ENCODE measurements around the gene ENOX2. TPM values are rescaled to one million over a fixed set of nuclear protein-coding genes. Genes with fewer than 3 reads are reported as not detected.

ENOX2 gene
- total RNA-seq, 1 donor from 2014 or later, result 13.6 TPM

GRCh38 chrX:130654409-130654950 is 248.5 kb downstream of the ENOX2 start:
- peaks cover 10% of the 10 kb centered on the region for H3K9me3 Mint-ChIP-seq (ENCODE audit: unreplicated experiment)
- no peaks in the 10 kb centered on the region for H3K27me3 Mint-ChIP-seq (ENCODE audit: unreplicated experiment)
- H3K36me3 Mint-ChIP-seq (ENCODE audit: unreplicated experiment), result peaks cover 3% of the 10 kb centered on the region
- H3K4me1 Mint-ChIP-seq (ENCODE audit: unreplicated experiment), result no peaks in the 10 kb centered on the region
- no peak overlapping the region for H3K27ac Mint-ChIP-seq (ENCODE audit: unreplicated experiment)
- DNase-seq (ENCODE audit: extremely low spot score, unreplicated experiment), result no peak
- H3K4me3 Mint-ChIP-seq (ENCODE audit: unreplicated experiment), result no peak overlapping the region
- TF ChIP-seq CTCF (IDR thresholded peaks at IDR 0.05), result no peak

- peaks cover 6% of the 10 kb centered on the region for H3K9me3 Mint-ChIP-seq (ENCODE audit: unreplicated experiment)
- DNase-seq (ENCODE audit: extremely low spot score, unreplicated experiment), result no peak
- no peaks in the 10 kb centered on the region for H3K4me1 Mint-ChIP-seq (ENCODE audit: unreplicated experiment)
- no peaks in the 10 kb centered on the region for H3K36me3 Mint-ChIP-seq (ENCODE audit: unreplicated experiment)
- H3K27me3 Mint-ChIP-seq (ENCODE audit: unreplicated experiment), result no peaks in the 10 kb centered on the region
- no peak overlapping the region for H3K27ac Mint-ChIP-seq (ENCODE audit: unreplicated experiment)
- no peak for TF ChIP-seq CTCF (IDR thresholded peaks at IDR 0.05)
- no peak overlapping the region for H3K4me3 Mint-ChIP-seq (ENCODE audit: unreplicated experiment)
Observed at GRCh38 chrX:130652824-130653578, 250.0 kb downstream of the ENOX2 start.

- Mint-ChIP-seq H3K9me3 (ENCODE audit: unreplicated experiment) (no peaks in the 10 kb centered on the region), H3K36me3 (ENCODE audit: unreplicated experiment) (no peaks in the 10 kb centered on the region), H3K27ac (ENCODE audit: unreplicated experiment) (no peak overlapping the region), H3K4me3 (ENCODE audit: unreplicated experiment) (no peak overlapping the region), H3K4me1 (ENCODE audit: unreplicated experiment) (no peaks in the 10 kb centered on the region), H3K27me3 (ENCODE audit: unreplicated experiment) (no peaks in the 10 kb centered on the region)
- no peak for DNase-seq (ENCODE audit: extremely low spot score, unreplicated experiment)
- no peak for TF ChIP-seq CTCF (IDR thresholded peaks at IDR 0.05)
Observed at GRCh38 chrX:130649738-130650137, 253.3 kb downstream of the ENOX2 start.

DNA sequence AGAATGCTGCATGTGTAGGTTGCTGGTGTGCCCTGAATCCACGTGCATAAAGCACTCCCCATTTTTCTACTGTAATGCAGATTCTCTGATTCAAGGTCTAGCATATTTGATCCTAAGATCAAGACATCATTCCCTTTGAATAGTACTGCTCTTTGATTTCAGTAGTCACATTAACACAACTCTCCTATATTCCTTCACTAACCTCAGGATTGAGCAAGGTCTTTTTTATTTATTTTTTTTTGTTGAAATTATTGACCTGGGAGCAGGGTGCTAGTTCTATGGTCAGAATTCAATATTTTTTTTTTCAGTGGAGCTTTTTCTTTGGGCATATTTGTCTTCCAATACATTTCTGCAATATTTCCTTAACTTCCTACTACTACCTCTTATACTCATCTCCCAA is 255.5 kb downstream of the ENOX2 start:
- H3K27me3 Mint-ChIP-seq (ENCODE audit: unreplicated experiment), result no peaks in the 10 kb centered on the region
- no peaks in the 10 kb centered on the region for H3K4me1 Mint-ChIP-seq (ENCODE audit: unreplicated experiment)
- H3K36me3 Mint-ChIP-seq (ENCODE audit: unreplicated experiment), result no peaks in the 10 kb centered on the region
- DNase-seq (ENCODE audit: extremely low spot score, unreplicated experiment), result no peak
- H3K27ac Mint-ChIP-seq (ENCODE audit: unreplicated experiment), result no peak overlapping the region
- no peak for TF ChIP-seq CTCF (IDR thresholded peaks at IDR 0.05)
- peaks cover 4% of the 10 kb centered on the region for H3K9me3 Mint-ChIP-seq (ENCODE audit: unreplicated experiment)
- H3K4me3 Mint-ChIP-seq (ENCODE audit: unreplicated experiment), result no peak overlapping the region

DNA sequence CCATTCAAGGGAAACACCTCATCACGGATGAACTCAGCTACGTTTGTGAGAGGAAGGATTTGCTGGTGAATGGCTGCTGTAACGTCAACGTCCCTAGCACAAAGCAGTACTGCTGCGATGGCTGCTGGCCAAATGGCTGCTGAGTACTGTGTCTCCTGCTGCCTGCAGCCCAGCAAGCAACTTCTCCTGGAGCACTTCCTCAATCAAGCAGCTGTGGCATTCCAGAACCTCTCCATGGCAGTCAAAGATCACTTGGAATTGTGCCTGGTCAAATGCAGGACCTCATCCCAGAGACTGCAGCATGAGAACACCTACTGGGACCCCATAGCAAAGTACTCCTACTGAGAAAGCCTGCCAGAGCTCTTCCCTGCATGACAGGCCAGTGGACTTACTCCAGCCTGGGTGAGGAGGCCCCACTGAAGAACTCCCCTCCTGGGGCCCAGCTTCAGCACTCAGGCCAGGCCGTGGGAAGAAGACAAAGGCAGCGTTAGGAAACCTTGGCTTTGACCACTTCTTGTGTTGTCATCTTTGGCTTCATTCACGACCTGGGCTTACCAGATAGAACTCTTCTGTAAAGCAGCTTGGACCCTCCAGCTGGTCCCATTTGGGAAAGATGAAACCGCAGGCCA is 256.9 kb downstream of the ENOX2 start:
- peaks cover 4% of the 10 kb centered on the region for H3K9me3 Mint-ChIP-seq (ENCODE audit: unreplicated experiment)
- H3K4me3 Mint-ChIP-seq (ENCODE audit: unreplicated experiment), result no peak overlapping the region
- no peaks in the 10 kb centered on the region for H3K4me1 Mint-ChIP-seq (ENCODE audit: unreplicated experiment)
- TF ChIP-seq CTCF (IDR thresholded peaks at IDR 0.05), result no peak
- H3K27ac Mint-ChIP-seq (ENCODE audit: unreplicated experiment), result no peak overlapping the region
- no peaks in the 10 kb centered on the region for H3K27me3 Mint-ChIP-seq (ENCODE audit: unreplicated experiment)
- DNase-seq (ENCODE audit: extremely low spot score, unreplicated experiment), result no peak
- H3K36me3 Mint-ChIP-seq (ENCODE audit: unreplicated experiment), result no peaks in the 10 kb centered on the region

Measured in osteocyte (in vitro differentiated cells).